ENCODE data around the gene SHF.
A peak's percentile ranks its signal among the peaks of the same experiment; 100 is the strongest.

The SHF gene

GRCh38 chr15:45169608-45170480 lies 17.9 kb downstream of the SHF start:
- no peak overlapping the region for H3K4me3 ChIP-seq
- peak overlapping the region; percentile 75 for H3K27ac ChIP-seq
- no peaks in the 10 kb centered on the region; the same call in 1 of the 2 replicates for H3K36me3 ChIP-seq (ENCODE audit: insufficient read depth, low read length)
- H3K9me3 ChIP-seq (ENCODE audit: low read depth, low read length) = no peaks in the 10 kb centered on the region
- TF ChIP-seq EZH2 (IDR thresholded peaks at IDR 0.05) (no peak), FOXP2 (optimal IDR thresholded peaks at IDR 0.05; ENCODE audit: control extremely low read depth, extremely low read length, insufficient read depth) (no peak), POLR2AphosphoS5 (IDR thresholded peaks at IDR 0.05; ENCODE audit: borderline replicate concordance, low read depth, low read length) (no peak)
- H3K9ac ChIP-seq (ENCODE audit: insufficient read length) = no peak overlapping the region
- DNase-seq (ENCODE audit: low read depth, low spot score) = no peak

GRCh38 chr15:45168751-45169551 lies 18.8 kb downstream of the SHF start:
- TF ChIP-seq FOXP2 (optimal IDR thresholded peaks at IDR 0.05; ENCODE audit: control extremely low read depth, extremely low read length, insufficient read depth) (no peak), EZH2 (IDR thresholded peaks at IDR 0.05) (no peak), POLR2AphosphoS5 (IDR thresholded peaks at IDR 0.05; ENCODE audit: borderline replicate concordance, low read depth, low read length) (no peak)
- H3K36me3 ChIP-seq (ENCODE audit: insufficient read depth, low read length) = no peaks in the 10 kb centered on the region; the same call in 1 of the 2 replicates
- H3K9me3 ChIP-seq (ENCODE audit: low read depth, low read length) = no peaks in the 10 kb centered on the region
- no peak overlapping the region for H3K4me3 ChIP-seq
- DNase-seq (ENCODE audit: low read depth, low spot score) = no peak
- no peak overlapping the region for H3K9ac ChIP-seq (ENCODE audit: insufficient read length)
- H3K27ac ChIP-seq = peak overlapping the region; percentile 75

- H3K9ac ChIP-seq (ENCODE audit: insufficient read length) = no peak overlapping the region
- no peaks in the 10 kb centered on the region for H3K9me3 ChIP-seq (ENCODE audit: low read depth, low read length)
- no peaks in the 10 kb centered on the region; the same call in 1 of the 2 replicates for H3K36me3 ChIP-seq (ENCODE audit: insufficient read depth, low read length)
- H3K27ac ChIP-seq = no peak overlapping the region
- no peak overlapping the region for H3K4me3 ChIP-seq
- no peak for DNase-seq (ENCODE audit: low read depth, low spot score)
- TF ChIP-seq FOXP2 (optimal IDR thresholded peaks at IDR 0.05; ENCODE audit: control extremely low read depth, extremely low read length, insufficient read depth) = no peak
- no peak for TF ChIP-seq POLR2AphosphoS5 (IDR thresholded peaks at IDR 0.05; ENCODE audit: borderline replicate concordance, low read depth, low read length)
- no peak for TF ChIP-seq EZH2 (IDR thresholded peaks at IDR 0.05)
Observed at GRCh38 chr15:45168286-45168685, 19.5 kb downstream of the SHF start.

GRCh38 chr15:45167631-45168205 lies 20.0 kb downstream of the SHF start:
- Histone ChIP-seq H3K27ac (peak overlapping the region; percentile 96), H3K4me3 (peak overlapping the region; percentile 79), H3K9me3 (ENCODE audit: low read depth, low read length) (no peaks in the 10 kb centered on the region), H3K9ac (ENCODE audit: insufficient read length) (peak overlapping the region; percentile 80), H3K36me3 (ENCODE audit: insufficient read depth, low read length) (no peaks in the 10 kb centered on the region; the same call in 1 of the 2 replicates)
- TF ChIP-seq FOXP2 (optimal IDR thresholded peaks at IDR 0.05; ENCODE audit: control extremely low read depth, extremely low read length, insufficient read depth) = no peak
- no peak for TF ChIP-seq EZH2 (IDR thresholded peaks at IDR 0.05)
- no peak for TF ChIP-seq POLR2AphosphoS5 (IDR thresholded peaks at IDR 0.05; ENCODE audit: borderline replicate concordance, low read depth, low read length)
- DNase-seq (ENCODE audit: low read depth, low spot score) = no peak

DNA sequence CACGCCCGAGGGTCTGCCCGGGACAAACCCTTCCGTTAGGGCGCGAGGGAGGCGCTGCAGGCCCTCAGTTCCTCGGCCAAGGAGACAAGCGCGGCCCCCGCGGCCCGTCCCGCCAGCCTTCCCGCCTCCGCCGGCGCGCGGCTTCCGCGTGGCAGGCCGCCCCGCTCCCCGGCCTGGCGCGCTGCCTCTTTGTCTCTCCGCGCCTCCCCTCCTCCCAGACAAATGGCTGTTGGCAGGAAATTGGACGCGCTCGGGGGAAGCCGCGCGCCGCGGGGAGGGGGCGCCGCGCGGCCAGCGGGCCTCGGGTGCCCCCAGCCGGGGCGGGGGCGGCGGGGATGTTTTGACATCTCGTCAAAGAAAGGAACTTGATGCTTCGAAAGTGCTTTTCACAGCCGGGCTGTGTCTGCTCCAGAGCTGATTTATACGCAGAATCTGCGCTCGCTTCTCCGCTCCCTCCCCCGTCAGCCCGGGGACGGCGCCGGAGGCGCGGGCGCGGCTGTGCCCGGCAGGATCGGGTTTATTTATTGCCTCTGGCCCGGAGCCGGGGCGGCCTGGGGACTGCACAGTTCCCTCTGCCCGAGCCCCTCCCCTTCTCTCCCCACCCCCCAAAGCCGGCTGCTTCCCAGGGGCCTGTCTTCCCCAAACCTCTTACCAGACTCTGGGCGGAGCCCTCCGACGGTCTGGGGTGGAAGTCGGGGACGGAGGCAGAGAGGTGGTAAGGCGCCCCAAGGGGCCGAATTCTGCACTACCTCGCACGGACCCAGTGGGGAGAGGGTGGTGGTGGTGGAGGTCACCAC lies 20.7 kb downstream of the SHF start:
- no peaks in the 10 kb centered on the region for H3K9me3 ChIP-seq (ENCODE audit: low read depth, low read length)
- H3K36me3 ChIP-seq (ENCODE audit: insufficient read depth, low read length) = no peaks in the 10 kb centered on the region; the same call in 1 of the 2 replicates
- peak overlapping the region; percentile 79 for H3K4me3 ChIP-seq
- peak overlapping the region; percentile 96 for H3K27ac ChIP-seq
- peak; percentile 18 for DNase-seq (ENCODE audit: low read depth, low spot score)
- TF ChIP-seq EZH2 (IDR thresholded peaks at IDR 0.05) = no peak
- no peak for TF ChIP-seq FOXP2 (optimal IDR thresholded peaks at IDR 0.05; ENCODE audit: control extremely low read depth, extremely low read length, insufficient read depth)
- peak; percentile 64 for TF ChIP-seq POLR2AphosphoS5 (IDR thresholded peaks at IDR 0.05; ENCODE audit: borderline replicate concordance, low read depth, low read length)
- peak overlapping the region; percentile 80 for H3K9ac ChIP-seq (ENCODE audit: insufficient read length)

DNA sequence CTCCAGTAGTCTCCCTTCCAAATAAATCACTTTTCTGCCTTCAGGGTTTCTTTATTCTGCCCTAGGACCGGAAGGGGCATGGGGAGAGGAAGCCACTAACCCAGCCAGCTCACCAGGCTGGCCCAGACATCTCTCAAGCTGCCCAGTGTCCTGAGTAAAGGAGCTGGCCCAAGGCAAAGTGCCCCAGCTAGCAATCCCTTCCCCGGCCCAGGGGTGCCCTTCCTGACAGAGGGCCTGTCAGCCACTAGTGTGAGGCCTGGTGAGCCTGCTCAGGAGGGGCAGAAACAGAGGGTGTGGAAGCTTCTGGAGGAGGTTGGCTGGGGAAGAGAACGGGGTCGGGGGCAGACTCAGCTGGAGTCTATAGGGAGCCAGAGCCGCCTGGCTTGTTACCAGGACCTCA lies 22.2 kb downstream of the SHF start:
- Histone ChIP-seq H3K9ac (ENCODE audit: insufficient read length) (no peak overlapping the region), H3K4me3 (no peak overlapping the region), H3K36me3 (ENCODE audit: insufficient read depth, low read length) (no peaks in the 10 kb centered on the region), H3K27ac (no peak overlapping the region), H3K9me3 (ENCODE audit: low read depth, low read length) (no peaks in the 10 kb centered on the region)
- no peak for TF ChIP-seq POLR2AphosphoS5 (IDR thresholded peaks at IDR 0.05; ENCODE audit: borderline replicate concordance, low read depth, low read length)
- no peak for TF ChIP-seq EZH2 (IDR thresholded peaks at IDR 0.05)
- TF ChIP-seq FOXP2 (optimal IDR thresholded peaks at IDR 0.05; ENCODE audit: control extremely low read depth, extremely low read length, insufficient read depth) = no peak
- DNase-seq (ENCODE audit: low read depth, low spot score) = no peak

DNA sequence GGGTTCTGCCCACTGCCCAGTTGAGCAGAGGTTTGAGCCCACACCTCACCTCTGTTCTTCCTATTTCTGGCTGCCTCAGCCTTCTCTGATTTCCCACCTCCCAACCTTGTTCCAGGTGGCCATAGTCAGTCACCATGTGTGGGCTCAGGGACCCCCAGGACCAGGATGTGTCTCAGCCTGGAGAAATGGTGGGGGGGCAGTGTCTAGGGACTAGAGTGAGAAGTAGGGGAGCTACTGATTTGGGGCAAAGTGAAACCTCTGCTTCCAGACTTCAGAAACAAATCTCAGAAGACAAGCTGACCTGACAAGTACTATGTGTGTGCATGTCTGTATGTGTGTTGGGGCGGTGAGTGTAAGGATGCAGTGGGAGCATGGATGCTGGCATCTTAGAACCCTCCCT lies 22.9 kb downstream of the SHF start:
- no peak overlapping the region for H3K27ac ChIP-seq
- no peak for TF ChIP-seq FOXP2 (optimal IDR thresholded peaks at IDR 0.05; ENCODE audit: control extremely low read depth, extremely low read length, insufficient read depth)
- TF ChIP-seq EZH2 (IDR thresholded peaks at IDR 0.05) = no peak
- TF ChIP-seq POLR2AphosphoS5 (IDR thresholded peaks at IDR 0.05; ENCODE audit: borderline replicate concordance, low read depth, low read length) = no peak
- H3K9me3 ChIP-seq (ENCODE audit: low read depth, low read length) = no peaks in the 10 kb centered on the region
- H3K36me3 ChIP-seq (ENCODE audit: insufficient read depth, low read length) = no peaks in the 10 kb centered on the region
- H3K9ac ChIP-seq (ENCODE audit: insufficient read length) = no peak overlapping the region
- no peak overlapping the region for H3K4me3 ChIP-seq
- no peak for DNase-seq (ENCODE audit: low read depth, low spot score)
